ENCODE measurements around the gene ATG9A.

- TF ChIP-seq, protein P1, sequence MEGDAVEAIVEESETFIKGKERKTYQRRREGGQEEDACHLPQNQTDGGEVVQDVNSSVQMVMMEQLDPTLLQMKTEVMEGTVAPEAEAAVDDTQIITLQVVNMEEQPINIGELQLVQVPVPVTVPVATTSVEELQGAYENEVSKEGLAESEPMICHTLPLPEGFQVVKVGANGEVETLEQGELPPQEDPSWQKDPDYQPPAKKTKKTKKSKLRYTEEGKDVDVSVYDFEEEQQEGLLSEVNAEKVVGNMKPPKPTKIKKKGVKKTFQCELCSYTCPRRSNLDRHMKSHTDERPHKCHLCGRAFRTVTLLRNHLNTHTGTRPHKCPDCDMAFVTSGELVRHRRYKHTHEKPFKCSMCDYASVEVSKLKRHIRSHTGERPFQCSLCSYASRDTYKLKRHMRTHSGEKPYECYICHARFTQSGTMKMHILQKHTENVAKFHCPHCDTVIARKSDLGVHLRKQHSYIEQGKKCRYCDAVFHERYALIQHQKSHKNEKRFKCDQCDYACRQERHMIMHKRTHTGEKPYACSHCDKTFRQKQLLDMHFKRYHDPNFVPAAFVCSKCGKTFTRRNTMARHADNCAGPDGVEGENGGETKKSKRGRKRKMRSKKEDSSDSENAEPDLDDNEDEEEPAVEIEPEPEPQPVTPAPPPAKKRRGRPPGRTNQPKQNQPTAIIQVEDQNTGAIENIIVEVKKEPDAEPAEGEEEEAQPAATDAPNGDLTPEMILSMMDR (IDR thresholded peaks at IDR 0.05; ENCODE audit: insufficient read depth, low read length, poor library complexity, severe bottlenecking): no peak
- no peak for TF ChIP-seq EZH2phosphoT487 (conservative IDR thresholded peaks at IDR 0.05; ENCODE audit: low read length)
Measured at GRCh38 chr2:219204425-219205164, 24.8 kb downstream of the ATG9A start.

All from SU-DHL-6 (cell line).